ENCODE measurements around the gene FXYD7.

Gene FXYD7

GRCh38 chr19:35110974-35111373 is 32.1 kb upstream of the FXYD7 start:
- no peak for DNase-seq (ENCODE audit: low read depth)

GRCh38 chr19:35112995-35113688 is 29.9 kb upstream of the FXYD7 start:
- no peak for DNase-seq (ENCODE audit: low read depth)

GRCh38 chr19:35114353-35115176 is 28.5 kb upstream of the FXYD7 start:
- no peak for DNase-seq (ENCODE audit: low read depth)

- no peak for DNase-seq (ENCODE audit: low read depth)
Observed at GRCh38 chr19:35115177-35115951, 27.7 kb upstream of the FXYD7 start, which contains the start of gene FXYD3. TSS of gene FXYD3 (plus strand) at chr19:35115823. CDS start at chr19:35119377, 3,554 bp downstream.

GRCh38 chr19:35116072-35116801 is 26.8 kb upstream of the FXYD7 start:
- no peak for DNase-seq (ENCODE audit: low read depth)

- DNase-seq (ENCODE audit: low read depth), result no peak
Observed at GRCh38 chr19:35117116-35117515, 25.9 kb upstream of the FXYD7 start.

- no peak for DNase-seq (ENCODE audit: low read depth)
Observed at GRCh38 chr19:35117799-35118198, 25.3 kb upstream of the FXYD7 start.

GRCh38 chr19:35118268-35119020 is 24.6 kb upstream of the FXYD7 start:
- no peak for DNase-seq (ENCODE audit: low read depth)

- DNase-seq (ENCODE audit: low read depth), result no peak
Observed at GRCh38 chr19:35119091-35119490, 24.0 kb upstream of the FXYD7 start.

- no peak for DNase-seq (ENCODE audit: low read depth)
Observed at GRCh38 chr19:35119578-35120155, 23.4 kb upstream of the FXYD7 start.

GRCh38 chr19:35120492-35120891 is 22.6 kb upstream of the FXYD7 start:
- no peak for DNase-seq (ENCODE audit: low read depth)

GRCh38 chr19:35120898-35121297 is 22.2 kb upstream of the FXYD7 start:
- DNase-seq (ENCODE audit: low read depth), result no peak

GRCh38 chr19:35122687-35123551 is 20.1 kb upstream of the FXYD7 start:
- no peak for DNase-seq (ENCODE audit: low read depth)

GRCh38 chr19:35123573-35123972 is 19.5 kb upstream of the FXYD7 start:
- no peak for DNase-seq (ENCODE audit: low read depth)

- peak; percentile 70 for DNase-seq (ENCODE audit: low read depth)
Observed at GRCh38 chr19:35124098-35125060, 18.7 kb upstream of the FXYD7 start.

- no peak for DNase-seq (ENCODE audit: low read depth)
Observed at GRCh38 chr19:35125270-35125717, 17.8 kb upstream of the FXYD7 start.

GRCh38 chr19:35125749-35126623 is 17.1 kb upstream of the FXYD7 start:
- DNase-seq (ENCODE audit: low read depth), result no peak

GRCh38 chr19:35126624-35126959 is 16.5 kb upstream of the FXYD7 start:
- DNase-seq (ENCODE audit: low read depth), result no peak

Measured in T-helper 22 cell (primary cell).